ENCODE results near the gene TRIM63. TPM values are rescaled to one million over a fixed set of nuclear protein-coding genes. Genes with fewer than 3 reads are reported as not detected.

Gene TRIM63
- total and polyA plus RNA-seq, 2 of the 13 experiments (the other 11 are each of a cell fraction or from before 2014, with no cell fraction given): not detected

DNA sequence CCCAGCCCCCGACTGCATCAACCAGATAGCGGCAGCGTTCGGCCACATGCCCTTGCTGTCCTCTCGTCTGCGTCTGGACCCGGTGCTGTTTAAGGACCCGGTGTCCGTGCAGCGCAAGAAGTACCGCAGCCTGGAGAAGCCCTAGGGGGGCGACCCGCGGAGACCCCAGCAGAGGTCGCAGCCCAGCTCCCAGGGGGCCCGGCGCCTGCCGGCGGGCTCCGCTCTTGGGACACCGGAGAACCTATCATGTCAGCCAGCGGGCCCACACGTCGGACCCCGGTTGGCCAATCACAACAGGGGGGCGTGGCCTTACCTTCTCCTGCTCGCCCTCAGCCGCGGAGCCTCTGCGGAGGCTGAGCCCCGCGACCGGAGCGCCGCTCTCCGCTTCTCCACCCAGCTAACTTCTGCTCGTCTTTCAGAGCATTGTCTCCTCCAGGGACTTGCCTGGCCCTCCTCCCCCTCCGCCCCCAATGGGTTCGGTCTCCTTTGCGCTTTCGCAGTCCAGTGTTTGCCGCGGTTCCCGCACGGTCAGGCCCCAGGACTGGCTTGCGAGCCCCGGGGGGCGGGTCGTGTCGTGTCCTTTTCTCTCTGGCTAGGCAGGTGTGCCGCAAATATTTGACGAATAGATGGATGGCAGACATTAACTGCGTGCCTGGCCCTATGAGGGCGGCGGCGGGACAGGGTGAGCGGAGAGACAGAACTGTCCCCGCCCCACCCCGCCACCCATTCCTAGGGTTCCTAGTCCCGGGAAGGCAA is 32.0 kb downstream of the TRIM63 start (continued):
- TF ChIP-seq ZNF788 (CRISPR knock-in tag; IDR thresholded peaks at IDR 0.05; ENCODE audit: borderline replicate concordance): no peak
- TF ChIP-seq, protein P1, sequence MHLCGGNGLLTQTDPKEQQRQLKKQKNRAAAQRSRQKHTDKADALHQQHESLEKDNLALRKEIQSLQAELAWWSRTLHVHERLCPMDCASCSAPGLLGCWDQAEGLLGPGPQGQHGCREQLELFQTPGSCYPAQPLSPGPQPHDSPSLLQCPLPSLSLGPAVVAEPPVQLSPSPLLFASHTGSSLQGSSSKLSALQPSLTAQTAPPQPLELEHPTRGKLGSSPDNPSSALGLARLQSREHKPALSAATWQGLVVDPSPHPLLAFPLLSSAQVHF (CRISPR knock-in tag; IDR thresholded peaks at IDR 0.05): no peak; the same call in 1 of the 2 replicates
- no peak for TF ChIP-seq MBD4 (IDR thresholded peaks at IDR 0.05; ENCODE audit: borderline replicate concordance, low read length)
- TF ChIP-seq ZFP41 (CRISPR knock-in tag; IDR thresholded peaks at IDR 0.05; ENCODE audit: borderline replicate concordance): no peak
- TF ChIP-seq, protein P2, sequence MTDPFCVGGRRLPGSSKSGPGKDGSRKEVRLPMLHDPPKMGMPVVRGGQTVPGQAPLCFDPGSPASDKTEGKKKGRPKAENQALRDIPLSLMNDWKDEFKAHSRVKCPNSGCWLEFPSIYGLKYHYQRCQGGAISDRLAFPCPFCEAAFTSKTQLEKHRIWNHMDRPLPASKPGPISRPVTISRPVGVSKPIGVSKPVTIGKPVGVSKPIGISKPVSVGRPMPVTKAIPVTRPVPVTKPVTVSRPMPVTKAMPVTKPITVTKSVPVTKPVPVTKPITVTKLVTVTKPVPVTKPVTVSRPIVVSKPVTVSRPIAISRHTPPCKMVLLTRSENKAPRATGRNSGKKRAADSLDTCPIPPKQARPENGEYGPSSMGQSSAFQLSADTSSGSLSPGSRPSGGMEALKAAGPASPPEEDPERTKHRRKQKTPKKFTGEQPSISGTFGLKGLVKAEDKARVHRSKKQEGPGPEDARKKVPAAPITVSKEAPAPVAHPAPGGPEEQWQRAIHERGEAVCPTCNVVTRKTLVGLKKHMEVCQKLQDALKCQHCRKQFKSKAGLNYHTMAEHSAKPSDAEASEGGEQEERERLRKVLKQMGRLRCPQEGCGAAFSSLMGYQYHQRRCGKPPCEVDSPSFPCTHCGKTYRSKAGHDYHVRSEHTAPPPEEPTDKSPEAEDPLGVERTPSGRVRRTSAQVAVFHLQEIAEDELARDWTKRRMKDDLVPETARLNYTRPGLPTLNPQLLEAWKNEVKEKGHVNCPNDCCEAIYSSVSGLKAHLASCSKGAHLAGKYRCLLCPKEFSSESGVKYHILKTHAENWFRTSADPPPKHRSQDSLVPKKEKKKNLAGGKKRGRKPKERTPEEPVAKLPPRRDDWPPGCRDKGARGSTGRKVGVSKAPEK (CRISPR knock-in tag; IDR thresholded peaks at IDR 0.05; ENCODE audit: borderline replicate concordance): no peak
- peak; percentile 49 for TF ChIP-seq KAT8 (CRISPR knock-in tag; IDR thresholded peaks at IDR 0.05)
- TF ChIP-seq, protein P3, sequence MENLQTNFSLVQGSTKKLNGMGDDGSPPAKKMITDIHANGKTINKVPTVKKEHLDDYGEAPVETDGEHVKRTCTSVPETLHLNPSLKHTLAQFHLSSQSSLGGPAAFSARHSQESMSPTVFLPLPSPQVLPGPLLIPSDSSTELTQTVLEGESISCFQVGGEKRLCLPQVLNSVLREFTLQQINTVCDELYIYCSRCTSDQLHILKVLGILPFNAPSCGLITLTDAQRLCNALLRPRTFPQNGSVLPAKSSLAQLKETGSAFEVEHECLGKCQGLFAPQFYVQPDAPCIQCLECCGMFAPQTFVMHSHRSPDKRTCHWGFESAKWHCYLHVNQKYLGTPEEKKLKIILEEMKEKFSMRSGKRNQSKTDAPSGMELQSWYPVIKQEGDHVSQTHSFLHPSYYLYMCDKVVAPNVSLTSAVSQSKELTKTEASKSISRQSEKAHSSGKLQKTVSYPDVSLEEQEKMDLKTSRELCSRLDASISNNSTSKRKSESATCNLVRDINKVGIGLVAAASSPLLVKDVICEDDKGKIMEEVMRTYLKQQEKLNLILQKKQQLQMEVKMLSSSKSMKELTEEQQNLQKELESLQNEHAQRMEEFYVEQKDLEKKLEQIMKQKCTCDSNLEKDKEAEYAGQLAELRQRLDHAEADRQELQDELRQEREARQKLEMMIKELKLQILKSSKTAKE (CRISPR knock-in tag; IDR thresholded peaks at IDR 0.05; ENCODE audit: borderline replicate concordance): no peak
- no peak for TF ChIP-seq SP1 (IDR thresholded peaks at IDR 0.05)
- TF ChIP-seq SP1 (CRISPR knock-in tag; IDR thresholded peaks at IDR 0.05): peak; percentile 83
- TF ChIP-seq CHD4 (IDR thresholded peaks at IDR 0.05; ENCODE audit: borderline replicate concordance, low read length): no peak
- TF ChIP-seq ZNF33A (CRISPR knock-in tag; IDR thresholded peaks at IDR 0.05; ENCODE audit: borderline replicate concordance): no peak
- TF ChIP-seq ZNF737 (CRISPR knock-in tag; IDR thresholded peaks at IDR 0.05; ENCODE audit: borderline replicate concordance): no peak
- TF ChIP-seq, protein P4, sequence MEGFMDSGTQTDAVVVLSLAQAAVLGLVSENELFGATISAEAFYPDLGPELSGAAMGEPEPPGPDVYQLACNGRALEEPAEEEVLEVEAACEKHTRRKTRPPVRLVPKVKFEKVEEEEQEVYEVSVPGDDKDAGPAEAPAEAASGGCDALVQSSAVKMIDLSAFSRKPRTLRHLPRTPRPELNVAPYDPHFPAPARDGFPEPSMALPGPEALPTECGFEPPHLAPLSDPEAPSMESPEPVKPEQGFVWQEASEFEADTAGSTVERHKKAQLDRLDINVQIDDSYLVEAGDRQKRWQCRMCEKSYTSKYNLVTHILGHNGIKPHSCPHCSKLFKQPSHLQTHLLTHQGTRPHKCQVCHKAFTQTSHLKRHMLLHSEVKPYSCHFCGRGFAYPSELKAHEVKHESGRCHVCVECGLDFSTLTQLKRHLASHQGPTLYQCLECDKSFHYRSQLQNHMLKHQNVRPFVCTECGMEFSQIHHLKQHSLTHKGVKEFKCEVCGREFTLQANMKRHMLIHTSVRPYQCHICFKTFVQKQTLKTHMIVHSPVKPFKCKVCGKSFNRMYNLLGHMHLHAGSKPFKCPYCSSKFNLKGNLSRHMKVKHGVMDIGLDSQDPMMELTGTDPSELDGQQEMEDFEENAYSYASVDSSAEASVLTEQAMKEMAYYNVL (CRISPR knock-in tag; IDR thresholded peaks at IDR 0.05; ENCODE audit: borderline replicate concordance): no peak
- TF ChIP-seq TBX2 (CRISPR knock-in tag; IDR thresholded peaks at IDR 0.05; ENCODE audit: borderline replicate concordance): peak; percentile 38; the same call in 1 of the 2 replicates
- peak; percentile 72 for TF ChIP-seq AGO2 (optimal IDR thresholded peaks at IDR 0.05; ENCODE audit: low read depth, low read length)
- TF ChIP-seq ZNF792 (CRISPR knock-in tag; IDR thresholded peaks at IDR 0.05): peak; percentile 12; the same call in 1 of the 2 replicates
- TF ChIP-seq, protein P5, sequence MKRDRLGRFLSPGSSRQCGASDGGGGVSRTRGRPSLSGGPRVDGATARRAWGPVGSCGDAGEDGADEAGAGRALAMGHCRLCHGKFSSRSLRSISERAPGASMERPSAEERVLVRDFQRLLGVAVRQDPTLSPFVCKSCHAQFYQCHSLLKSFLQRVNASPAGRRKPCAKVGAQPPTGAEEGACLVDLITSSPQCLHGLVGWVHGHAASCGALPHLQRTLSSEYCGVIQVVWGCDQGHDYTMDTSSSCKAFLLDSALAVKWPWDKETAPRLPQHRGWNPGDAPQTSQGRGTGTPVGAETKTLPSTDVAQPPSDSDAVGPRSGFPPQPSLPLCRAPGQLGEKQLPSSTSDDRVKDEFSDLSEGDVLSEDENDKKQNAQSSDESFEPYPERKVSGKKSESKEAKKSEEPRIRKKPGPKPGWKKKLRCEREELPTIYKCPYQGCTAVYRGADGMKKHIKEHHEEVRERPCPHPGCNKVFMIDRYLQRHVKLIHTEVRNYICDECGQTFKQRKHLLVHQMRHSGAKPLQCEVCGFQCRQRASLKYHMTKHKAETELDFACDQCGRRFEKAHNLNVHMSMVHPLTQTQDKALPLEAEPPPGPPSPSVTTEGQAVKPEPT (CRISPR knock-in tag; IDR thresholded peaks at IDR 0.05; ENCODE audit: low read depth): 0 out of 2 replicates have a peak, but pooled peaks have one; percentile 35
- TF ChIP-seq, protein P6, sequence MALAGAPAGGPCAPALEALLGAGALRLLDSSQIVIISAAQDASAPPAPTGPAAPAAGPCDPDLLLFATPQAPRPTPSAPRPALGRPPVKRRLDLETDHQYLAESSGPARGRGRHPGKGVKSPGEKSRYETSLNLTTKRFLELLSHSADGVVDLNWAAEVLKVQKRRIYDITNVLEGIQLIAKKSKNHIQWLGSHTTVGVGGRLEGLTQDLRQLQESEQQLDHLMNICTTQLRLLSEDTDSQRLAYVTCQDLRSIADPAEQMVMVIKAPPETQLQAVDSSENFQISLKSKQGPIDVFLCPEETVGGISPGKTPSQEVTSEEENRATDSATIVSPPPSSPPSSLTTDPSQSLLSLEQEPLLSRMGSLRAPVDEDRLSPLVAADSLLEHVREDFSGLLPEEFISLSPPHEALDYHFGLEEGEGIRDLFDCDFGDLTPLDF (CRISPR knock-in tag; IDR thresholded peaks at IDR 0.05): peak; percentile 44; the same call in 1 of the 2 replicates
